H1 (cell line): Measurements from ENCODE around the gene CTNS. TPM values are rescaled to one million over a fixed set of nuclear protein-coding genes. Genes with fewer than 3 reads are reported as not detected.

Experiments used
- CTCF ChIA-PET: fragments of 300-600 bp; sonication (Branson Sonifier 250); formaldehyde crosslinking; loops from one replicate; lab custom pipeline; 2021; ENCODE audit not compliant: partially characterized antibody; lab: Charles Lee
- POLR2A ChIA-PET: fragments of 300-600 bp; sonication (Branson Sonifier 250); formaldehyde crosslinking; loops from one replicate; lab custom pipeline; 2021; ENCODE audit warnings: inconsistent platforms; ENCODE audit not compliant: partially characterized antibody; lab: Charles Lee
- DNase-seq, 2 experiments: peaks; one replicate each; pipeline versions ENCODE4 v3.0.0 to v3.0.0-alpha.2; 2010 to 2022; ENCODE audit warnings: low spot score in 2 of 2, low read depth in 1 of 2, mixed read lengths in 1 of 2
- FAIRE-seq: peaks from 2 replicates; lab custom pipeline; 2011; peaks lifted over from hg19 to GRCh38; lab: Jason Lieb, UNC
- H2AFZ ChIP-seq: 2 replicates; pipeline ENCODE4 v1.8.1; 2012; ENCODE audit warnings: low read length, inconsistent platforms
- H2AK5ac ChIP-seq: 2 replicates; pipeline ENCODE4 v1.6.1; 2013; ENCODE audit warnings: low read depth, low read length
- H2BK120ac ChIP-seq: replicated peaks from 2 replicates; pipeline ENCODE3; 2013; ENCODE audit warnings: low read depth, low read length, inconsistent platforms
- H2BK12ac ChIP-seq: 2 replicates; pipeline ENCODE4 v1.6.1; 2013; ENCODE audit warnings: low read depth, low read length
- H2BK15ac ChIP-seq: 2 replicates; pipeline ENCODE4 v1.6.1; 2013; ENCODE audit warnings: low read length
- H2BK20ac ChIP-seq: 2 replicates; pipeline ENCODE4 v1.6.1; 2013; ENCODE audit warnings: low read length
- H2BK5ac ChIP-seq: 2 replicates; pipeline ENCODE4 v1.6.1; 2013; ENCODE audit warnings: low read depth, low read length
- H3K14ac ChIP-seq: 2 replicates; pipeline ENCODE4 v1.6.1; 2013; ENCODE audit warnings: inconsistent platforms; ENCODE audit not compliant: insufficient read length
- H3K18ac ChIP-seq: 2 replicates; pipeline ENCODE4 v1.6.1; 2013; ENCODE audit warnings: low read length; ENCODE audit errors: extremely low read depth
- H3K23ac ChIP-seq: 2 replicates; pipeline ENCODE4 v1.6.1; 2013; ENCODE audit warnings: inconsistent platforms; ENCODE audit not compliant: insufficient read length
- H3K23me2 ChIP-seq: 2 replicates; pipeline ENCODE4 v1.6.1; 2013; ENCODE audit warnings: low read depth, low read length
- H3K27ac ChIP-seq: 2 replicates; pipeline ENCODE4 v1.6.1; 2011; ENCODE audit warnings: low read depth, low read length, inconsistent platforms
- H3K27me3 ChIP-seq, 4 experiments: replicated peaks in 1 of 4; 1 replicate in 1 of 4; 2 replicates in 3 of 4; pipeline versions ENCODE4 v1.6.1 to v1.8.1; 2011 to 2013; ENCODE audit warnings: low read length in 3 of 4, mild to moderate bottlenecking in 3 of 4, inconsistent platforms in 2 of 4, mixed read lengths in 2 of 4, moderate library complexity in 1 of 4; ENCODE audit not compliant: control insufficient read depth in 3 of 4, insufficient read depth in 3 of 4; ENCODE audit errors: extremely low read depth in 1 of 4
- H3K36me3 ChIP-seq, 4 experiments: 2 replicates each; pipeline versions ENCODE4 v1.6.1 to v1.8.1; 2011 to 2013; ENCODE audit warnings: mild to moderate bottlenecking in 4 of 4, low read length in 3 of 4, moderate library complexity in 2 of 4, control low read depth in 1 of 4, inconsistent platforms in 1 of 4; ENCODE audit not compliant: insufficient read depth in 4 of 4, control insufficient read depth in 2 of 4
- H3K4ac ChIP-seq: replicated peaks from 2 replicates; pipeline ENCODE3; 2013; ENCODE audit warnings: low read length, low read depth, mixed read lengths, inconsistent platforms; ENCODE audit not compliant: insufficient read length
- H3K4me1 ChIP-seq, 4 experiments: replicated peaks in 1 of 4; 1 replicate in 1 of 4; 2 replicates in 3 of 4; pipeline versions ENCODE4 v1.6.1 to v1.8.1; 2011 to 2013; ENCODE audit warnings: low read length in 3 of 4, inconsistent platforms in 2 of 4, mixed read lengths in 1 of 4; ENCODE audit not compliant: insufficient read depth in 4 of 4, control insufficient read depth in 3 of 4
- H3K4me2 ChIP-seq, 2 experiments: 2 replicates each; pipeline versions ENCODE4 v1.6.1 to v1.8.1; 2011 to 2013; ENCODE audit warnings: low read depth in 2 of 2, low read length in 2 of 2, control low read depth in 1 of 2, inconsistent platforms in 1 of 2, mild to moderate bottlenecking in 1 of 2; ENCODE audit not compliant: insufficient read depth in 1 of 2
- H3K4me3 ChIP-seq, 4 experiments: fragments of 200-600, 300-600 bp in 1 of 4; sonication (generic), shearing (Covaris generic), sonication (Bioruptor Twin) in 1 of 4; 2 replicates each; pipeline versions ENCODE4 v1.5.1 to v1.8.1; 2011 to 2016; ENCODE audit warnings: low read length in 4 of 4, low read depth in 3 of 4, control low read depth in 2 of 4, inconsistent platforms in 2 of 4, mild to moderate bottlenecking in 2 of 4, mixed read lengths in 1 of 4, moderate library complexity in 1 of 4; ENCODE audit not compliant: insufficient read depth in 2 of 4; ENCODE audit errors: extremely low read depth in 1 of 4
- H3K56ac ChIP-seq: replicated peaks from 2 replicates; pipeline ENCODE3; 2013; ENCODE audit warnings: low read depth, mild to moderate bottlenecking, mixed read lengths, low read length, inconsistent platforms; ENCODE audit not compliant: insufficient read length
- H3K79me1 ChIP-seq: 2 replicates; pipeline ENCODE4 v1.6.1; 2013; ENCODE audit warnings: low read depth, low read length, control low read depth
- H3K79me2 ChIP-seq, 2 experiments: 2 replicates each; pipeline versions ENCODE4 v1.6.1 to v1.8.1; 2012 to 2013; ENCODE audit warnings: low read length in 2 of 2, mild to moderate bottlenecking in 2 of 2, inconsistent platforms in 1 of 2; ENCODE audit not compliant: insufficient read depth in 2 of 2, control insufficient read depth in 1 of 2
- H3K9ac ChIP-seq, 4 experiments: replicated peaks in 1 of 4; 1 replicate in 1 of 4; 2 replicates in 3 of 4; pipeline versions ENCODE4 v1.6.1 to v1.8.1; 2011 to 2013; ENCODE audit warnings: low read depth in 3 of 4, low read length in 3 of 4, control low read depth in 2 of 4, mild to moderate bottlenecking in 2 of 4, moderate library complexity in 2 of 4, inconsistent platforms in 1 of 4; ENCODE audit errors: extremely low read depth in 1 of 4
- H3K9me3 ChIP-seq, 2 experiments: 2 replicates each; pipeline versions ENCODE4 v1.6.1 to v1.8.1; 2012 to 2013; ENCODE audit warnings: mild to moderate bottlenecking in 2 of 2, moderate library complexity in 2 of 2, control low read depth in 1 of 2, inconsistent platforms in 1 of 2, low read depth in 1 of 2, low read length in 1 of 2, mixed read lengths in 1 of 2; ENCODE audit not compliant: insufficient read depth in 2 of 2
- H4K20me1 ChIP-seq, 2 experiments: replicated peaks in 1 of 2; 2 replicates each; pipeline versions ENCODE3 to v1.8.1; 2011 to 2013; ENCODE audit warnings: inconsistent platforms in 2 of 2, low read length in 2 of 2, mild to moderate bottlenecking in 1 of 2; ENCODE audit not compliant: insufficient read depth in 2 of 2, control insufficient read depth in 1 of 2
- H4K5ac ChIP-seq: 2 replicates; pipeline ENCODE4 v1.6.1; 2013; ENCODE audit warnings: low read length, low read depth, mixed read lengths, inconsistent platforms; ENCODE audit not compliant: insufficient read length
- H4K8ac ChIP-seq: 2 replicates; pipeline ENCODE4 v1.8.0; 2013; ENCODE audit warnings: mild to moderate bottlenecking, moderate library complexity, low read length, inconsistent platforms; ENCODE audit not compliant: insufficient read depth; ENCODE audit errors: extremely low read depth
- H4K91ac ChIP-seq: replicated peaks from 2 replicates; pipeline ENCODE3; 2013; ENCODE audit warnings: low read length, mixed read lengths, inconsistent platforms; ENCODE audit not compliant: insufficient read length
- ASH2L ChIP-seq: fragments of 200-600, 300-600 bp; sonication (generic); IDR thresholded peaks from one replicate; pipeline ENCODE4 v1.7.1; 2017; ENCODE audit warnings: low read length
- CREB1 ChIP-seq: IDR thresholded peaks from 2 replicates; pipeline ENCODE4 v1.6.1; 2012; ENCODE audit warnings: inconsistent platforms
- CTCF ChIP-seq, 3 experiments: IDR thresholded peaks; 1 replicate in 2 of 3; 2 replicates in 1 of 3; pipeline versions ENCODE4 v1.5.1 to v1.6.1; 2011; ENCODE audit warnings: low read length in 3 of 3, mild to moderate bottlenecking in 3 of 3, inconsistent platforms in 2 of 3, low read depth in 1 of 3, moderate library complexity in 1 of 3; ENCODE audit not compliant: insufficient read depth in 1 of 3; ENCODE audit errors: control extremely low read depth in 1 of 3
- JUND ChIP-seq: IDR thresholded peaks from 2 replicates; pipeline ENCODE4 v1.6.1; 2011; ENCODE audit warnings: mild to moderate bottlenecking, improper control_type of control experiment, low read length
- NANOG ChIP-seq: IDR thresholded peaks from 2 replicates; pipeline ENCODE4 v1.6.1; 2011; ENCODE audit warnings: low read length, low read depth, mild to moderate bottlenecking, inconsistent platforms; ENCODE audit not compliant: insufficient read depth, poor library complexity, severe bottlenecking
- POU5F1 ChIP-seq: IDR thresholded peaks from 2 replicates; pipeline ENCODE4 v1.6.1; 2011; ENCODE audit warnings: low read depth, mild to moderate bottlenecking, low read length, moderate library complexity
- RAD21 ChIP-seq, 2 experiments: IDR thresholded peaks in 1 of 2; conservative IDR thresholded peaks in 1 of 2; 2 replicates each; pipeline ENCODE4 v1.6.1; 2011; ENCODE audit warnings: low read depth in 2 of 2, low read length in 2 of 2, improper control_type of control experiment in 1 of 2, inconsistent platforms in 1 of 2, mild to moderate bottlenecking in 1 of 2, moderate library complexity in 1 of 2
- whole genome bisulfite sequencing, 2 experiments: shearing (Covaris generic) in 1 of 2; methylation state at CpG; one replicate each; pipeline versions ENCODE4 v1.1.6 to v1.1.7; 2013 to 2015; ENCODE audit warnings: low lambda C conversion rate in 2 of 2, mixed read lengths in 2 of 2, inconsistent platforms in 1 of 2, low coverage in 1 of 2, missing lambda C conversion rate in 1 of 2; ENCODE audit not compliant: insufficient replicate concordance in 2 of 2, insufficient coverage in 1 of 2, insufficient read length in 1 of 2; ENCODE audit errors: extremely low coverage in 1 of 2, missing lambda C conversion rate in 1 of 2; 5-methylcytosine and 5-hydroxymethylcytosine counted together
- polyA plus RNA-seq, 7 experiments: library from polyadenylated mRNA; depleted of rRNA in 3 of 7; stranded (reverse) in 5 of 7; unstranded in 2 of 7; fragments of >200 nt in 5 of 7; fragments of 200-250 nt in 2 of 7; gene quantifications; 1 replicate in 5 of 7; 2 replicates in 1 of 7; 4 replicates in 1 of 7; pipeline versions ENCODE4 v1.2.1 to v1.2.3, GENCODE V29; 2011 to 2013; ENCODE audit warnings: missing spikeins in 2 of 7, mixed read lengths in 2 of 7
- total RNA-seq: library from RNA; stranded (reverse); fragmentation: NEBNext Ultra II Directional; extraction: Animal tissue kit (Norgen Biotek cat#: 25700); gene quantifications from 2 replicates; pipeline ENCODE4 v1.2.1, GENCODE V29; 2021
- TF ChIP-seq, protein P1 (sequence below): IDR thresholded peaks from 2 replicates; pipeline ENCODE4 v1.6.1; 2012; ENCODE audit warnings: inconsistent platforms

CTNS gene
- total and polyA plus RNA-seq, 2 of the 8 experiments (the other 6 are each of a cell fraction or from before 2014, with no cell fraction given) = 11.6 to 12.9 TPM

- H3K27ac ChIP-seq = no peak overlapping the region
- no peak overlapping the region for H4K8ac ChIP-seq
- H3K4me1 ChIP-seq = no peaks in the 10 kb centered on the region
- no peak overlapping the region for H3K4me2 ChIP-seq
- H3K27me3 ChIP-seq = no peaks in the 10 kb centered on the region; a peak in 1 of 7 replicates
- H3K36me3 ChIP-seq = peaks cover 0 to 5% (median 2%) of the 10 kb centered on the region in 4 experiments; a peak in 4 of 8 replicates
- H3K18ac ChIP-seq = no peak overlapping the region
- no peak overlapping the region for H2BK120ac ChIP-seq
- H3K79me2 ChIP-seq = no peaks in the 10 kb centered on the region; a peak in 1 of 4 replicates
- peaks cover 0 to 2% of the 10 kb centered on the region in 2 experiments for H4K20me1 ChIP-seq
- ChIA-PET CTCF (interaction anchor here (0.5 to 2.9 kb wide), 22 partner anchors 9 to 599 kb away, joined by 3 to 20 read pairs (median 4); partner anchors contain the start of genes CTNS and SHPK), POLR2A (interaction anchor here (0.8 to 18.4 kb wide), 7 partner anchors 8 to 607 kb away, joined by 3 to 194 read pairs (median 8); partner anchors contain the start of genes CTNS, EMC6, SHPK and TAX1BP3)
- DNase-seq (peak in 1 of 2 experiments; percentile 69), FAIRE-seq (peak; percentile 48)
- H2AFZ ChIP-seq = no peak overlapping the region
- 80% methylated on average over 20 of the region's 20 CpGs; no CpG with 5 or more reads in 1 of the 2 experiments for WGBS, 2 experiments
- H3K56ac ChIP-seq = no peak overlapping the region
- H3K9me3 ChIP-seq = no peaks in the 10 kb centered on the region
- H4K5ac ChIP-seq = no peak overlapping the region
- no peak overlapping the region for H2BK15ac ChIP-seq
- no peak overlapping the region for H3K23ac ChIP-seq
- H3K14ac ChIP-seq = no peak overlapping the region
- no peak overlapping the region for H2BK5ac ChIP-seq
- H3K79me1 ChIP-seq = no peaks in the 10 kb centered on the region
- no peak overlapping the region for H3K4me3 ChIP-seq
- H2BK20ac ChIP-seq = no peak overlapping the region
- no peaks in the 10 kb centered on the region for H3K23me2 ChIP-seq
- H3K9ac ChIP-seq = no peak overlapping the region
- H4K91ac ChIP-seq = no peak overlapping the region
- no peak overlapping the region for H3K4ac ChIP-seq
- no peak overlapping the region for H2BK12ac ChIP-seq
- H2AK5ac ChIP-seq = no peak overlapping the region
- TF ChIP-seq, protein P1, sequence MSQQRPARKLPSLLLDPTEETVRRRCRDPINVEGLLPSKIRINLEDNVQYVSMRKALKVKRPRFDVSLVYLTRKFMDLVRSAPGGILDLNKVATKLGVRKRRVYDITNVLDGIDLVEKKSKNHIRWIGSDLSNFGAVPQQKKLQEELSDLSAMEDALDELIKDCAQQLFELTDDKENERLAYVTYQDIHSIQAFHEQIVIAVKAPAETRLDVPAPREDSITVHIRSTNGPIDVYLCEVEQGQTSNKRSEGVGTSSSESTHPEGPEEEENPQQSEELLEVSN = no peak
- peak; percentile 47 to 63 for TF ChIP-seq RAD21 (IDR thresholded peaks at IDR 0.05 in 1 of 2, conservative IDR thresholded peaks at IDR 0.05 in 1 of 2; ENCODE audit: low read depth in 2 of 2, low read length in 2 of 2)
- TF ChIP-seq CREB1 = no peak
- no peak for TF ChIP-seq JUND
- no peak for TF ChIP-seq NANOG
- no peak for TF ChIP-seq POU5F1
- no peak for TF ChIP-seq ASH2L
- TF ChIP-seq CTCF (IDR thresholded peaks at IDR 0.05; ENCODE audit: control extremely low read depth in 1 of 3, insufficient read depth in 1 of 3, low read depth in 1 of 3, low read length in 3 of 3) = peak; percentile 58 to 76 (median 68)
These were observed 11.4 kb downstream of the CTNS start for GRCh38 chr17:3647769-3648555.
